ENCODE measurements around the gene CCDC68.

DNA sequence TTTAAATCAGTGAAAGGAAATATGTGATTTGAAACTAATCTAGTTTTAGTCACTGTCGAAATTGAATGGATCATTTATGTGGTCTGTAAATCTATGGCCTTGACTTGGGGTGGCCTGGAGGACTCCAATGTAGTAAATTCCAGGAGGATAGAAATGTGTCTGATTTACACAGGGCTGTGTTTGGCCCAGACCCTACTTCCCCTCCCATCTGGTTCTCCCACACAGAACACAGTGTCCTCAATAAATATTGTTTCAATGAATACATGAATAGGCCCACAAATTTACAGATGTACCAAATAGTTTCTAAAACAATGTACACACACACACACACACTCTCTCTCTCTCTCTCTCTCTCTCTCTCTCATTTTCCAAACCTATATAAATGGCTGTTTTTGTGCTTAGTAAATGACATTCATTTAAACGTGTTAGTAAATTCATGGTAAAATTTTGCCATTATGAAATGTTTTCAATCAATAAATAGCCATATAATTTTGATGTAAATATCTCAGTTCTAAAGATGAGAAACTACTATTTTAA is 1.9 kb downstream of the CCDC68 start:
- TF ChIP-seq CTCF (conservative IDR thresholded peaks at IDR 0.05; ENCODE audit: low read depth, low read length) (no peak), SMC3 (IDR thresholded peaks at IDR 0.05; ENCODE audit: low read depth, low read length) (no peak), POLR2A (IDR thresholded peaks at IDR 0.05; ENCODE audit: low read depth, low read length) (no peak), MAZ (IDR thresholded peaks at IDR 0.05; ENCODE audit: borderline replicate concordance, low read depth, low read length) (no peak), RFX5 (IDR thresholded peaks at IDR 0.05; ENCODE audit: low read depth, low read length) (no peak)
- TF ChIP-seq, protein P1, sequence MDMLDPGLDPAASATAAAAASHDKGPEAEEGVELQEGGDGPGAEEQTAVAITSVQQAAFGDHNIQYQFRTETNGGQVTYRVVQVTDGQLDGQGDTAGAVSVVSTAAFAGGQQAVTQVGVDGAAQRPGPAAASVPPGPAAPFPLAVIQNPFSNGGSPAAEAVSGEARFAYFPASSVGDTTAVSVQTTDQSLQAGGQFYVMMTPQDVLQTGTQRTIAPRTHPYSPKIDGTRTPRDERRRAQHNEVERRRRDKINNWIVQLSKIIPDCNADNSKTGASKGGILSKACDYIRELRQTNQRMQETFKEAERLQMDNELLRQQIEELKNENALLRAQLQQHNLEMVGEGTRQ (IDR thresholded peaks at IDR 0.05; ENCODE audit: low read depth, low read length), result no peak

All from IMR-90 (cell line).